GM21423 (cell line): ENCODE data around the gene C10orf105.

ENCODE experiments used
- ATAC-seq: cut with Tn5 transposase; IDR thresholded peaks from one replicate; pipeline ENCODE4 v1.9.1; 2021; ENCODE audit warnings: mild to moderate bottlenecking, moderate library complexity; ENCODE audit not compliant: unreplicated experiment

The C10orf105 gene

GRCh38 chr10:71751515-71752224, 32.1 kb upstream of the C10orf105 start:
- ATAC-seq, result no peak

GRCh38 chr10:71750986-71751385, 31.4 kb upstream of the C10orf105 start:
- ATAC-seq, result no peak

GRCh38 chr10:71750124-71750841, 30.7 kb upstream of the C10orf105 start:
- ATAC-seq, result no peak

GRCh38 chr10:71749396-71749795, 29.8 kb upstream of the C10orf105 start:
- no peak for ATAC-seq

- peak; percentile 50 for ATAC-seq
These were observed 29.2 kb upstream of the C10orf105 start for GRCh38 chr10:71748671-71749191.

GRCh38 chr10:71747551-71748523, 28.3 kb upstream of the C10orf105 start:
- ATAC-seq, result no peak

- ATAC-seq, result no peak
These were observed 27.5 kb upstream of the C10orf105 start for GRCh38 chr10:71747039-71747531.

GRCh38 chr10:71746344-71747037, 26.9 kb upstream of the C10orf105 start:
- no peak for ATAC-seq

GRCh38 chr10:71745664-71746250, 26.2 kb upstream of the C10orf105 start:
- ATAC-seq, result no peak

- no peak for ATAC-seq
These were observed 25.5 kb upstream of the C10orf105 start for GRCh38 chr10:71744897-71745663.

GRCh38 chr10:71743866-71744265, 24.3 kb upstream of the C10orf105 start:
- ATAC-seq, result no peak

- no peak for ATAC-seq
These were observed 23.7 kb upstream of the C10orf105 start for GRCh38 chr10:71743089-71743838.

- ATAC-seq, result no peak
These were observed 22.9 kb upstream of the C10orf105 start for GRCh38 chr10:71742301-71743088.

- ATAC-seq, result no peak
These were observed 22.1 kb upstream of the C10orf105 start for GRCh38 chr10:71741671-71742070.

- no peak for ATAC-seq
These were observed 21.5 kb upstream of the C10orf105 start for GRCh38 chr10:71741029-71741428.

- ATAC-seq, result no peak
These were observed 20.6 kb upstream of the C10orf105 start for GRCh38 chr10:71740069-71740653.

- ATAC-seq, result no peak
These were observed 19.9 kb upstream of the C10orf105 start for GRCh38 chr10:71739358-71739900.
